ENCODE measurements around the gene CNTNAP2.

- TF ChIP-seq, protein P1, sequence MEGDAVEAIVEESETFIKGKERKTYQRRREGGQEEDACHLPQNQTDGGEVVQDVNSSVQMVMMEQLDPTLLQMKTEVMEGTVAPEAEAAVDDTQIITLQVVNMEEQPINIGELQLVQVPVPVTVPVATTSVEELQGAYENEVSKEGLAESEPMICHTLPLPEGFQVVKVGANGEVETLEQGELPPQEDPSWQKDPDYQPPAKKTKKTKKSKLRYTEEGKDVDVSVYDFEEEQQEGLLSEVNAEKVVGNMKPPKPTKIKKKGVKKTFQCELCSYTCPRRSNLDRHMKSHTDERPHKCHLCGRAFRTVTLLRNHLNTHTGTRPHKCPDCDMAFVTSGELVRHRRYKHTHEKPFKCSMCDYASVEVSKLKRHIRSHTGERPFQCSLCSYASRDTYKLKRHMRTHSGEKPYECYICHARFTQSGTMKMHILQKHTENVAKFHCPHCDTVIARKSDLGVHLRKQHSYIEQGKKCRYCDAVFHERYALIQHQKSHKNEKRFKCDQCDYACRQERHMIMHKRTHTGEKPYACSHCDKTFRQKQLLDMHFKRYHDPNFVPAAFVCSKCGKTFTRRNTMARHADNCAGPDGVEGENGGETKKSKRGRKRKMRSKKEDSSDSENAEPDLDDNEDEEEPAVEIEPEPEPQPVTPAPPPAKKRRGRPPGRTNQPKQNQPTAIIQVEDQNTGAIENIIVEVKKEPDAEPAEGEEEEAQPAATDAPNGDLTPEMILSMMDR (IDR thresholded peaks at IDR 0.05) = no peak
- TF ChIP-seq POLR2A (IDR thresholded peaks at IDR 0.05) = no peak
Measured at GRCh38 chr7:146875237-146875785, 758.7 kb downstream of the CNTNAP2 start.
